Activated CD8-positive, alpha-beta T cell treated with anti-CD3 and anti-CD28 coated beads for 36 hours (primary cell): Measurements from ENCODE around the gene SPOCK3. TPM values are rescaled to one million over a fixed set of nuclear protein-coding genes. Genes with fewer than 3 reads are reported as not detected.
"Not testable (repeated sequence)": the region's sequence is repeated elsewhere in the genome, so short reads cannot be mapped to it uniquely, and the experiment has no call there.

ENCODE experiments used
- ATAC-seq: fragments of 200-7000 bp; cut with Tn5 transposase; one replicate; pipeline ENCODE4 v1.10.0; 2021; ENCODE audit warnings: mild to moderate bottlenecking, moderate library complexity
- CTCF ChIA-PET: fragments of 350-600 bp; sonication (Branson Sonifier 250); formaldehyde crosslinking; loops from one replicate; lab custom pipeline; 2021; ENCODE audit warnings: antibody characterized with exemption; lab: Charles Lee
- POLR2A ChIA-PET: fragments of 350-600 bp; sonication (Branson Sonifier 250); formaldehyde crosslinking; loops from one replicate; lab custom pipeline; 2021; ENCODE audit warnings: antibody characterized with exemption; lab: Charles Lee
- DNase-seq: peaks from one replicate; pipeline ENCODE4 v3.0.0-alpha.2; 2020
- H3K27ac Mint-ChIP-seq: one replicate; pipeline ENCODE4 v1.8.0; 2021; ENCODE audit warnings: mild to moderate bottlenecking, mixed read lengths
- H3K27me3 Mint-ChIP-seq: one replicate; pipeline ENCODE4 v1.8.0; 2021; ENCODE audit warnings: mixed read lengths
- H3K36me3 Mint-ChIP-seq: one replicate; pipeline ENCODE4 v1.8.0; 2021; ENCODE audit warnings: low read depth, mixed read lengths
- H3K4me1 Mint-ChIP-seq: one replicate; pipeline ENCODE4 v1.8.0; 2021; ENCODE audit warnings: low read depth, mixed read lengths
- H3K4me3 Mint-ChIP-seq: one replicate; pipeline ENCODE4 v1.8.0; 2021; ENCODE audit warnings: mild to moderate bottlenecking, moderate library complexity, mixed read lengths
- H3K9me3 Mint-ChIP-seq: one replicate; pipeline ENCODE4 v1.8.0; 2021; ENCODE audit warnings: mixed read lengths
- intact Hi-C: fragments of 100-400 bp; cut with micrococcal nuclease; formaldehyde crosslinking; loops from one replicate; pipeline ENCODE4 v1.10.0; 2022
- total RNA-seq, 2 experiments: library from RNA; stranded (reverse); gene quantifications; one replicate each; pipeline ENCODE4 v1.2.3, GENCODE V29; 2021
- TF ChIP-seq, protein P1 (sequence below): fragments of 200-600 bp; IDR thresholded peaks from one replicate; pipeline ENCODE4 v1.8.0; 2022; ENCODE audit warnings: antibody characterized with exemption, mild to moderate bottlenecking

The SPOCK3 gene
- total RNA-seq, 2 experiments from 2014 or later = not detected

DNA sequence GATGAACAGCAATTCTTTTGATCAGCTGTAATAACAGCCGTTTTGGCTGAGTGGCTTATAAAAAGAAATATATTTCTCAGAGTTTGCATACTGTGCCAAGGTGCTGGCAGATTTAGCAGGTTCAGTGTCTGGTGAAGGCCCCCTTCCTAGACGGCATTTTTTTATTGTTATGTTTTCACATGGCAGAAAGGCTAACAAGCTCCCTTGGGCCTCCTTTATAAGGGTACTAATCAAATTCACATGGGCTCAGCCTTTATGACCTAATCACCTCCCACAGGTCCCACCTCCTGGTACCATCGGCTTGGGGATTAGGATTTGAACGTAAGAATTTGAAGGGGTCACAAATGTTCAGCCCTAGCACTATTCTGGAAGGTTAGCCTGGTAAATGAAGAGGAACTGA lies 431.9 kb downstream of the SPOCK3 start:
- ChIA-PET POLR2A (no interaction called here), CTCF (no interaction called here)

DNA sequence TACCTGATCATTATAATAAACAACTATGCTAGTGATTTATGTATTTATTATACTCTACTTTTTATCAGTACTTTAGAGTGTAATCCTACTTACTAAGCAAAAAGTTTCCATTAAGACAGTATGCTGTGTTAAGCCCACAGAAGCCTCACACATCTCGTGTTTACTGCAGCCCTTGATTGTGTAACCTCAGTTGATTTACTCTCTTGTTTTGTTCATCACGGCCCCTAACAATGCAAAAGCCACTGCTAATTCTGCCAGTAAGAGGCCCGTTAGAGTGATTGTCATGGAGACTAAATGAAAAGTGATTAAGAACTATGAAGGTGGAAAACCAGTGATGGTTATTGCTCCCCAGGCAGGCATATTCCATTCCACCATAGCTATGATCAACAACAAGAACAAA lies 436.2 kb downstream of the SPOCK3 start:
- TF ChIP-seq, protein P1, sequence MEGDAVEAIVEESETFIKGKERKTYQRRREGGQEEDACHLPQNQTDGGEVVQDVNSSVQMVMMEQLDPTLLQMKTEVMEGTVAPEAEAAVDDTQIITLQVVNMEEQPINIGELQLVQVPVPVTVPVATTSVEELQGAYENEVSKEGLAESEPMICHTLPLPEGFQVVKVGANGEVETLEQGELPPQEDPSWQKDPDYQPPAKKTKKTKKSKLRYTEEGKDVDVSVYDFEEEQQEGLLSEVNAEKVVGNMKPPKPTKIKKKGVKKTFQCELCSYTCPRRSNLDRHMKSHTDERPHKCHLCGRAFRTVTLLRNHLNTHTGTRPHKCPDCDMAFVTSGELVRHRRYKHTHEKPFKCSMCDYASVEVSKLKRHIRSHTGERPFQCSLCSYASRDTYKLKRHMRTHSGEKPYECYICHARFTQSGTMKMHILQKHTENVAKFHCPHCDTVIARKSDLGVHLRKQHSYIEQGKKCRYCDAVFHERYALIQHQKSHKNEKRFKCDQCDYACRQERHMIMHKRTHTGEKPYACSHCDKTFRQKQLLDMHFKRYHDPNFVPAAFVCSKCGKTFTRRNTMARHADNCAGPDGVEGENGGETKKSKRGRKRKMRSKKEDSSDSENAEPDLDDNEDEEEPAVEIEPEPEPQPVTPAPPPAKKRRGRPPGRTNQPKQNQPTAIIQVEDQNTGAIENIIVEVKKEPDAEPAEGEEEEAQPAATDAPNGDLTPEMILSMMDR = no peak
- Mint-ChIP-seq H3K27ac (no peak overlapping the region), H3K27me3 (no peaks in the 10 kb centered on the region), H3K36me3 (no peaks in the 10 kb centered on the region), H3K4me3 (no peak overlapping the region), H3K4me1 (no peaks in the 10 kb centered on the region), H3K9me3 (peaks cover 6% of the 10 kb centered on the region)
- POLR2A ChIA-PET = no interaction called here
- no peak for DNase-seq
- intact Hi-C loops = no loop called here
- CTCF ChIA-PET = no interaction called here
- no peak for ATAC-seq

More for the DNA sequence above, 431.9 kb downstream of the SPOCK3 start:
- DNase-seq (no peak), ATAC-seq (no peak)
- Mint-ChIP-seq H3K27ac (no peak overlapping the region), H3K9me3 (peaks cover 6% of the 10 kb centered on the region), H3K4me1 (no peaks in the 10 kb centered on the region), H3K4me3 (no peak overlapping the region), H3K36me3 (no peaks in the 10 kb centered on the region), H3K27me3 (no peaks in the 10 kb centered on the region)
- intact Hi-C loops = no loop called here
- TF ChIP-seq, protein P1 = no peak

DNA sequence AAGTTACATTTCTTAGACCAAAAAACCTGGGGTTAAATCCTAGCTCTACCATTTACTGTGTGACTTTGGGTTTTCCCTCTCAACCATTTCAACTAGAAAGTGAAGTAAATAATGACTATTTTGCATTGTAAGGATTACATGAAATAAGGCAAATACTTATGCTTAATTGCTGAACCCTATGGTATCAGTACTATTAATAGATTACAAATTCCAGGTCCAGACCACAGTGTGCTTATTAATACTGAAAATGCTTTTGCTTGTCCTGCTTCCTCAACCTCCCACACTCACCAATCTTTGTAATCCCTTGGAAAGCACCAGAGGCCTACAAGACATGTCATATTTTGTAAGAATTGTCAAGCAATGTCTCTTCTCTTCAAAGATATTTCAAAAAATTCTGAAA lies 456.5 kb downstream of the SPOCK3 start:
- CTCF ChIA-PET = no interaction called here

DNA sequence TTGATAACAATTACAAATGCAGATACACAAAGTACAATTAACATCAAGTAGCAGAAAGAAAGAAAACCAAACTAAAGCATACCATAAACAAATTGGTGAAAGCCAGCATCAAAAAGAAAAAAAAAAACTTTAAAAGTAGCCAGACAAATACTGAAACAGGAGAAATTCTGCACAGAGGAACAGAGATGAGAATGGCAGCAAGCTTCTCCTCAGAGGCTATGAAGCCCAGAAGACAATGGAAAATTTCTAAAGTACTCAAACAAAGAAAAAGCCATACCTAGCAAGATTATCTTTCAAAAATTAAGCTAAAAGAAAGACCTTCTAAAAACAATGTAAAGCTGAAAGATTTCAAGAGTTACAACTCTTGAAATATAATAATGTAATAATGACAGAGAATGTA lies 471.3 kb downstream of the SPOCK3 start:
- H3K9me3 Mint-ChIP-seq = peaks cover 7% of the 10 kb centered on the region
- H3K4me1 Mint-ChIP-seq = no peaks in the 10 kb centered on the region
- no peaks in the 10 kb centered on the region for H3K27me3 Mint-ChIP-seq
- TF ChIP-seq, protein P1 = no peak
- H3K36me3 Mint-ChIP-seq = no peaks in the 10 kb centered on the region
- CTCF ChIA-PET = no interaction called here
- DNase-seq (no peak), ATAC-seq (no peak)
- POLR2A ChIA-PET = no interaction called here
- intact Hi-C loops = no loop called here
- H3K4me3 Mint-ChIP-seq = no peak overlapping the region
- H3K27ac Mint-ChIP-seq = no peak overlapping the region

More for the DNA sequence above, 456.5 kb downstream of the SPOCK3 start:
- DNase-seq (no peak), ATAC-seq (no peak)
- no peaks in the 10 kb centered on the region for H3K36me3 Mint-ChIP-seq
- H3K4me3 Mint-ChIP-seq = no peak overlapping the region
- no peaks in the 10 kb centered on the region for H3K27me3 Mint-ChIP-seq
- POLR2A ChIA-PET = no interaction called here
- H3K27ac Mint-ChIP-seq = no peak overlapping the region
- TF ChIP-seq, protein P1 = no peak
- H3K4me1 Mint-ChIP-seq = no peaks in the 10 kb centered on the region
- intact Hi-C loops = no loop called here
- H3K9me3 Mint-ChIP-seq = peaks cover 12% of the 10 kb centered on the region

DNA sequence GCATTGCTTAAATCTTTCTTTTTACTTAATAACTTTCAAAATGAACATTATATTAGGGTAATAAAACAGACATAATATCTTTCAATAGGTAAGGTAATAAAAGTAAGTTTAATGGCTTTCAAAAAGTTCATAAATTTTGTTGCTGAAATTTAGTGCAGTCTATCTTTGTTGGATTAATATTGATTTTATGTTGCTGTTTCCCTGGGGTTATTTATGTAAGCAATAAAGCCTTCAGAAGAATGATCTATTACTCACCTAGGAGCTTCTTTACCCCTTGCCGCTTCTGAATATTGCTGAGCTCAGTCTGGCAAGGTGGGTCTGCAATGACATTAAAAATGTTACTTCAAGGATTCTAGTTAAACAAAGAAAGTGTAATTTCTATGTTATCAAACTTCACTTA lies 492.6 kb downstream of the SPOCK3 start:
- Mint-ChIP-seq H3K36me3 (no peaks in the 10 kb centered on the region), H3K27me3 (no peaks in the 10 kb centered on the region), H3K27ac (no peak overlapping the region), H3K4me1 (no peaks in the 10 kb centered on the region), H3K4me3 (no peak overlapping the region), H3K9me3 (peaks cover 3% of the 10 kb centered on the region)
- intact Hi-C loops = no loop called here
- CTCF ChIA-PET = no interaction called here
- no peak for DNase-seq
- ATAC-seq = no peak
- POLR2A ChIA-PET = no interaction called here
- TF ChIP-seq, protein P1 = no peak

DNA sequence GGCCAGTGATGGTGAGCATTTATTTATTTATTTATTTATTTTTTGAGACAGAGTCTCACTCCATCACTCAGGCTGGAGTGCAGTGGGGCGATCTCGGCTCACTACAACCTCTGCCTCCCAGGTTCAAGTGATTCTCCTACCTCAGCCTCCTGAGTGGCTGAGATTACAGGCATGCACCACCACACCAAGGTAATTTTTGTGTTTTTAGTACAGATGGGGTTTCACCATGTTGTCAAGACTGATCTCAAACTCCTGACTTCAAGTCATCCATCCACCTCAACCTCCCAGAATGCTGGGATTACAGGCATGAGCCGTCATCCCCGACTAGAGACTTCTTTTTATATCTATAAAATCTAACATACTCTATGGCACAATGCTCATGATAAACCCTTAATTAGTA lies 495.1 kb downstream of the SPOCK3 start:
- H3K4me3 Mint-ChIP-seq, CTCF ChIA-PET, H3K27me3 Mint-ChIP-seq, ATAC-seq, H3K27ac Mint-ChIP-seq, H3K4me1 Mint-ChIP-seq, H3K36me3 Mint-ChIP-seq, H3K9me3 Mint-ChIP-seq, POLR2A ChIA-PET, DNase-seq, intact Hi-C loops: not testable (repeated sequence)
